ENCODE measurements around the gene RD3L. TPM values are rescaled to one million over a fixed set of nuclear protein-coding genes. Genes with fewer than 3 reads are reported as not detected.

Gene RD3L
- total and polyA plus RNA-seq, 9 of the 15 experiments (the other 6 are each of a cell fraction or from before 2014, with no cell fraction given): 0.14 TPM; not detected in 8

DNA sequence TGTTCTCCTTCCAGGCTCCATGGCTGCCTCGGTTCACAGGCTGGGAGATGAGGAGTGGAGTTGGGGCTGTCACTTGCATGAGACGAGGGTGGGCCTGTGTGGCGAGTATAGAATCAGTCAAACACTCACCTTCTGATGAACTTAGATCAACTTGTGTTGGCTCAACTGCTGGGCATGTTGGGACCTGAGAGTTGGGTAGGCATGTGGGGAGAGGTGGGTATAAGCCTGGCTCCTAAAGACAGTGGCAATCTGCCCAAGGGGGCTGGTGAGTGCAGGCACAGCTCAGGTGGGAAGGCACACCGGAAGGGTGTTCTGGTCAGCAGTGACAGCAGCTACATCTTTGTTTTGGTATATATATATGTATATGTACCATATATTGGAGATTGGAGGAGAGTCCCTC, 44.1 kb downstream of the RD3L start:
- DNase-seq (ENCODE audit: extremely low read depth in 1 of 4, low spot score in 3 of 4) (no peak), FAIRE-seq (no peak), ATAC-seq (no peak)
- no peaks in the 10 kb centered on the region for H3K9me3 ChIP-seq (replicated peaks; ENCODE audit: control insufficient read depth, insufficient read depth, low read depth, low read length)
- no peak overlapping the region for H3K27ac ChIP-seq (ENCODE audit: extremely low read depth, low read depth, low read length)
- H3K36me3 ChIP-seq (ENCODE audit: control insufficient read depth, insufficient read depth, low read length): no peaks in the 10 kb centered on the region
- no peaks in the 10 kb centered on the region for H3K9me1 ChIP-seq (ENCODE audit: control insufficient read depth, insufficient read depth, low read length)
- intact Hi-C loops (cut with micrococcal nuclease): no loop called here
- H4K20me1 ChIP-seq (replicated peaks; ENCODE audit: control insufficient read depth, insufficient read depth, low read length): 0 out of 2 replicates have a peak, but pooled peaks cover 2% of the 10 kb centered on the region
- 0% methylated on average over 2 of the region's 4 CpGs for WGBS (ENCODE audit: insufficient coverage, low coverage, missing lambda C conversion rate)
- TF ChIP-seq ZNF311 (CRISPR knock-in tag; IDR thresholded peaks at IDR 0.05): no peak
- no peak for TF ChIP-seq YY1 (IDR thresholded peaks at IDR 0.05; ENCODE audit: borderline replicate concordance in 1 of 3, control insufficient read depth in 1 of 3, extremely low read depth in 1 of 3, insufficient read depth in 3 of 3, insufficient read length in 1 of 3, insufficient replicate concordance in 2 of 3, low read depth in 1 of 3, low read length in 2 of 3)
- no peak for TF ChIP-seq ETS2 (tag; IDR thresholded peaks at IDR 0.05; ENCODE audit: borderline replicate concordance, poor library complexity, severe bottlenecking)
- no peaks in the 10 kb centered on the region for H3K79me2 ChIP-seq (ENCODE audit: control insufficient read depth, insufficient read depth, low read length)
- H3K9ac ChIP-seq (ENCODE audit: insufficient read depth in 1 of 2, low read depth in 2 of 2, low read length in 2 of 2): no peak overlapping the region
- H3K4me2 ChIP-seq (ENCODE audit: insufficient read depth, low read length): no peak overlapping the region
- in situ Hi-C loops (cut with MboI): no loop called here
- no TSS peak for BruUV-seq (replicated peaks)
- ChIA-PET POLR2A (no interaction called here), CTCF (ENCODE audit: low intra/inter-chr PET ratio) (no interaction called here)
- H3K4me1 ChIP-seq (replicated peaks in 1 of 2; ENCODE audit: control insufficient read depth in 2 of 2, insufficient read depth in 2 of 2, low read length in 2 of 2): peaks cover 0 to 13% of the 10 kb centered on the region in 2 experiments; a peak in 2 of 5 replicates
- H3K27me3 ChIP-seq (ENCODE audit: control insufficient read depth in 2 of 2, insufficient read depth in 2 of 2, low read length in 2 of 2): peaks cover 13 to 43% of the 10 kb centered on the region in 2 experiments; a peak in 3 of 5 replicates
- H2AFZ ChIP-seq (ENCODE audit: low read depth, low read length): no peak overlapping the region
- no peak overlapping the region for H3K4me3 ChIP-seq
